Prostate gland (tissue), 2 donors: ENCODE data around the gene SHFL. TPM values are rescaled to one million over a fixed set of nuclear protein-coding genes. Genes with fewer than 3 reads are reported as not detected.

Experiments
- DNase-seq: peaks from one replicate; pipeline ENCODE4 v3.0.0-alpha.2; 2019; ENCODE audit warnings: low spot score
- H3K27ac ChIP-seq, 2 donors: fragments of 200-600 bp; sonication (generic); 2 replicates each; pipeline ENCODE4 v1.5.1; 2017 to 2019
- H3K27me3 ChIP-seq: fragments of 200-600 bp; sonication (generic); replicated peaks from 2 replicates; pipeline ENCODE4 v1.5.1; 2019; ENCODE audit not compliant: insufficient read depth
- H3K36me3 ChIP-seq, 2 donors: fragments of 200-600 bp; sonication (generic); 1 replicate in 1 of 2; 2 replicates in 1 of 2; pipeline versions ENCODE4 v1.5.1 to v1.8.1; 2017 to 2019
- H3K4me1 ChIP-seq: fragments of 200-600 bp; sonication (generic); replicated peaks from 2 replicates; pipeline ENCODE4 v1.5.1; 2019
- H3K4me3 ChIP-seq, 2 donors: fragments of 200-600 bp; sonication (generic); 2 replicates each; pipeline ENCODE4 v1.5.1; 2017 to 2019
- H3K9me3 ChIP-seq: fragments of 200-600 bp; sonication (generic); 2 replicates; pipeline ENCODE4 v1.5.1; 2017
- CTCF ChIP-seq, 4 experiments: fragments of 200-600 bp in 2 of 4; fragments of 450-650 bp in 2 of 4; sonication (generic) in 2 of 4; IDR thresholded peaks; 1 replicate in 3 of 4; 2 replicates in 1 of 4; pipeline ENCODE4 v1.5.1; 2016 to 2019; ENCODE audit warnings: antibody characterized with exemption in 4 of 4, mild to moderate bottlenecking in 2 of 4, moderate library complexity in 2 of 4
- POLR2A ChIP-seq: fragments of 450-650 bp; IDR thresholded peaks from one replicate; pipeline ENCODE4 v1.6.1; 2016; ENCODE audit warnings: antibody characterized with exemption, mild to moderate bottlenecking
- POLR2AphosphoS5 ChIP-seq: sonication (generic); formaldehyde crosslinking; IDR thresholded peaks from one replicate; pipeline ENCODE4 v1.6.1; 2017; ENCODE audit warnings: antibody characterized with exemption
- WGBS: methylation state at CpG from one replicate; pipeline ENCODE4 v1.1.5; 2018; 5-methylcytosine and 5-hydroxymethylcytosine counted together
- intact Hi-C: fragments of 100-400 bp; cut with DNase I; formaldehyde crosslinking; loops from one replicate; pipeline ENCODE4 v1.14.2; 2022
- total RNA-seq, 2 donors: library from RNA; depleted of rRNA; stranded (reverse); fragments of >200 nt; gene quantifications; one replicate each; pipeline ENCODE4 v1.1.0, GENCODE V29; 2016

SHFL gene
- total RNA-seq, 2 donors from 2014 or later: 23.5 to 36.0 TPM

- 91% methylated on average over 38 of the region's 38 CpGs for WGBS
- H3K27me3 ChIP-seq: no peaks in the 10 kb centered on the region
- no peak for TF ChIP-seq POLR2A
- no peak for TF ChIP-seq CTCF (IDR thresholded peaks at IDR 0.05)
- no peak for TF ChIP-seq POLR2AphosphoS5
- no peak for DNase-seq
- no peaks in the 10 kb centered on the region for H3K4me1 ChIP-seq
- H3K36me3 ChIP-seq: peaks cover 16 to 18% of the 10 kb centered on the region in 2 donors
- no peak overlapping the region for H3K4me3 ChIP-seq
- H3K9me3 ChIP-seq: no peaks in the 10 kb centered on the region
- intact Hi-C loops: no loop called here
- no peak overlapping the region for H3K27ac ChIP-seq
Measured at GRCh38 chr19:10137751-10138682, 51.9 kb downstream of the SHFL start.

GRCh38 chr19:10138879-10139795 lies 53.0 kb downstream of the SHFL start:
- intact Hi-C loops: no loop called here
- H3K4me1 ChIP-seq: no peaks in the 10 kb centered on the region
- no peak overlapping the region for H3K27ac ChIP-seq
- H3K4me3 ChIP-seq: no peak overlapping the region
- peaks cover 11 to 16% of the 10 kb centered on the region in 2 donors for H3K36me3 ChIP-seq
- no peak for TF ChIP-seq POLR2AphosphoS5
- TF ChIP-seq CTCF (IDR thresholded peaks at IDR 0.05): no peak
- no peak for TF ChIP-seq POLR2A
- no peak for DNase-seq
- H3K9me3 ChIP-seq: no peaks in the 10 kb centered on the region
- 89% methylated on average over 22 of the region's 27 CpGs for WGBS
- no peaks in the 10 kb centered on the region for H3K27me3 ChIP-seq

GRCh38 chr19:10139952-10140351 lies 53.8 kb downstream of the SHFL start:
- Histone ChIP-seq H3K9me3 (no peaks in the 10 kb centered on the region), H3K27me3 (no peaks in the 10 kb centered on the region), H3K4me3 (no peak overlapping the region), H3K27ac (no peak overlapping the region), H3K36me3 (peaks cover 11 to 16% of the 10 kb centered on the region in 2 donors), H3K4me1 (no peaks in the 10 kb centered on the region)
- 95% methylated on average over 23 of the region's 23 CpGs for WGBS
- no peak for DNase-seq
- TF ChIP-seq POLR2A (no peak), POLR2AphosphoS5 (no peak), CTCF (IDR thresholded peaks at IDR 0.05) (no peak)
- intact Hi-C loops: no loop called here

GRCh38 chr19:10141479-10141878 lies 55.4 kb downstream of the SHFL start:
- H3K4me3 ChIP-seq: no peak overlapping the region
- H3K36me3 ChIP-seq: peaks cover 11 to 26% of the 10 kb centered on the region in 2 donors
- TF ChIP-seq CTCF (IDR thresholded peaks at IDR 0.05) (no peak), POLR2A (no peak), POLR2AphosphoS5 (no peak)
- WGBS: 85% methylated on average over 13 of the region's 13 CpGs
- H3K9me3 ChIP-seq: no peaks in the 10 kb centered on the region
- intact Hi-C loops: no loop called here
- H3K27me3 ChIP-seq: no peaks in the 10 kb centered on the region
- no peak overlapping the region for H3K27ac ChIP-seq
- no peak for DNase-seq
- H3K4me1 ChIP-seq: no peaks in the 10 kb centered on the region
